ENCODE results near the gene ANXA11.

GRCh38 chr10:80154626-80154977 lies 50.7 kb downstream of the ANXA11 start:
- no peak for TF ChIP-seq CTCF (IDR thresholded peaks at IDR 0.05; ENCODE audit: insufficient read depth, low read depth, low read length)
- TF ChIP-seq EZH2 (IDR thresholded peaks at IDR 0.05; ENCODE audit: insufficient read depth, low read length): no peak

Data from astrocyte (in vitro differentiated cells and primary cell).